ENCODE data around the gene DIAPH1. TPM values are rescaled to one million over a fixed set of nuclear protein-coding genes. Genes with fewer than 3 reads are reported as not detected.
A peak's percentile ranks its signal among the peaks of the same experiment; 100 is the strongest.
"Not testable (repeated sequence)": the region's sequence is repeated elsewhere in the genome, so short reads cannot be mapped to it uniquely, and the experiment has no call there.

Gene DIAPH1
- total RNA-seq, 2 donors from 2014 or later = 104 to 106 TPM

DNA sequence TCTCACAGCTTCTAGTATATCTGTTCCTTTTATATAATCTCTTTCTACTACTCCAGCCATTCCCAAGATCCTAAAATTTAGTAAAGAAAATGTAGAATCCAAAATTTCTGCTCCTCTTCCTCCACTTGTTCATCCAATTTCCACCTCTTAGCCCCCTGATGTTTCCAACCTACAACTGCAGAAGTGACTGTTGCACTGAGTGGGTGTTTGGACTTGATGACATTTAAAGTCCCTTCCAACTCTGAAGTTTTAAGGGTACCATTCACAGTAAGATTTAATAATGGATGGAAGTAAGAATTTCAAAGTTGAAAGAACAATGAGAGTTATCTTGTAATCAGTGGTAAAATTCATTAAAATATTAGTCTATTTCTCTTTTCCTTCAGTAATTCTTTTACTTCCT, 5.5 kb downstream of the DIAPH1 start:
- no peak overlapping the region for H3K27ac Mint-ChIP-seq
- no peak overlapping the region for H3K4me3 Mint-ChIP-seq
- no peaks in the 10 kb centered on the region for H3K9me3 ChIP-seq (ENCODE audit: control insufficient read depth, low read length)
- H3K27ac ChIP-seq (ENCODE audit: low read depth, low read length) = no peak overlapping the region
- H3K4me3 ChIP-seq (ENCODE audit: low read length) = peak overlapping the region; percentile 30
- no peaks in the 10 kb centered on the region for H3K9me3 Mint-ChIP-seq
- DNase-seq = no peak
- H3K4me1 Mint-ChIP-seq = peaks cover 48% of the 10 kb centered on the region
- peaks cover 9% of the 10 kb centered on the region for H3K4me1 ChIP-seq (ENCODE audit: control insufficient read depth, insufficient read depth, low read length)
- H3K27me3 Mint-ChIP-seq (ENCODE audit: insufficient read depth) = no peaks in the 10 kb centered on the region
- TF ChIP-seq, protein P1, sequence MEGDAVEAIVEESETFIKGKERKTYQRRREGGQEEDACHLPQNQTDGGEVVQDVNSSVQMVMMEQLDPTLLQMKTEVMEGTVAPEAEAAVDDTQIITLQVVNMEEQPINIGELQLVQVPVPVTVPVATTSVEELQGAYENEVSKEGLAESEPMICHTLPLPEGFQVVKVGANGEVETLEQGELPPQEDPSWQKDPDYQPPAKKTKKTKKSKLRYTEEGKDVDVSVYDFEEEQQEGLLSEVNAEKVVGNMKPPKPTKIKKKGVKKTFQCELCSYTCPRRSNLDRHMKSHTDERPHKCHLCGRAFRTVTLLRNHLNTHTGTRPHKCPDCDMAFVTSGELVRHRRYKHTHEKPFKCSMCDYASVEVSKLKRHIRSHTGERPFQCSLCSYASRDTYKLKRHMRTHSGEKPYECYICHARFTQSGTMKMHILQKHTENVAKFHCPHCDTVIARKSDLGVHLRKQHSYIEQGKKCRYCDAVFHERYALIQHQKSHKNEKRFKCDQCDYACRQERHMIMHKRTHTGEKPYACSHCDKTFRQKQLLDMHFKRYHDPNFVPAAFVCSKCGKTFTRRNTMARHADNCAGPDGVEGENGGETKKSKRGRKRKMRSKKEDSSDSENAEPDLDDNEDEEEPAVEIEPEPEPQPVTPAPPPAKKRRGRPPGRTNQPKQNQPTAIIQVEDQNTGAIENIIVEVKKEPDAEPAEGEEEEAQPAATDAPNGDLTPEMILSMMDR (conservative IDR thresholded peaks at IDR 0.05) = peak; percentile 16
- H3K27me3 ChIP-seq (ENCODE audit: control insufficient read depth, insufficient read depth, low read length, poor library complexity, severe bottlenecking) = no peaks in the 10 kb centered on the region
- H3K36me3 Mint-ChIP-seq (ENCODE audit: low read depth) = peaks cover 18% of the 10 kb centered on the region
- H3K36me3 ChIP-seq (ENCODE audit: control insufficient read depth, insufficient read depth, low read length) = peaks cover 16% of the 10 kb centered on the region
- H3K9ac ChIP-seq (ENCODE audit: extremely low read depth, low read length, poor library complexity, severe bottlenecking) = no peak overlapping the region

DNA sequence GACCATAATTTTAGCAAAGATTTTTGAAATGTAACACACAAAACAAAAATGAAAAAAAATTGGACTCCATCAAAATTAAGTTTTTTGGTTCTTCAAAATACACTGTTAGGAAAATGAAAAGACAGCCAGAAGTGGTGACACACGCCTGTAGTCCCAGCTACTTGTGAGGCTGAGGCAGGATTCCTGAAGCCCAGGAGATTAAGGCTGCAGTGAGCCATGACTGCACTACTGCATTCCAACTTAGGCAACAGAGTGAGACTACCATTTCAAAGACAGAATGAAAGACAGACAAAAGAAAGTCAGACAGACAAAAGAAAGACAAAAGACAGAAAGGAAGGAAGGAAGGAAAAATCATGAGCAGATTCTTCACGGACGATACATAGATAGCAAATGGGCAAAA, 7.5 kb downstream of the DIAPH1 start:
- Histone ChIP-seq H3K27me3 (ENCODE audit: control insufficient read depth, insufficient read depth, low read length, poor library complexity, severe bottlenecking) (no peaks in the 10 kb centered on the region), H3K27ac (ENCODE audit: low read depth, low read length) (no peak overlapping the region), H3K36me3 (ENCODE audit: control insufficient read depth, insufficient read depth, low read length) (peaks cover 24% of the 10 kb centered on the region), H3K4me3 (ENCODE audit: low read length) (no peak overlapping the region), H3K4me1 (ENCODE audit: control insufficient read depth, insufficient read depth, low read length) (peaks cover 9% of the 10 kb centered on the region), H3K9ac (ENCODE audit: extremely low read depth, low read length, poor library complexity, severe bottlenecking) (no peak overlapping the region), H3K9me3 (ENCODE audit: control insufficient read depth, low read length) (no peaks in the 10 kb centered on the region)
- Mint-ChIP-seq H3K4me3 (no peak overlapping the region), H3K4me1 (peaks cover 33% of the 10 kb centered on the region), H3K36me3 (ENCODE audit: low read depth) (peaks cover 18% of the 10 kb centered on the region), H3K27me3 (ENCODE audit: insufficient read depth) (no peaks in the 10 kb centered on the region), H3K27ac (peak overlapping the region; percentile 30), H3K9me3 (no peaks in the 10 kb centered on the region)
- no peak for DNase-seq
- TF ChIP-seq, protein P1 (conservative IDR thresholded peaks at IDR 0.05) = no peak
- 91 to 97% methylated on average over 3 of the region's 3 CpGs for WGBS, 2 experiments (ENCODE audit: insufficient coverage in 1 of 2, insufficient read length in 1 of 2)

DNA sequence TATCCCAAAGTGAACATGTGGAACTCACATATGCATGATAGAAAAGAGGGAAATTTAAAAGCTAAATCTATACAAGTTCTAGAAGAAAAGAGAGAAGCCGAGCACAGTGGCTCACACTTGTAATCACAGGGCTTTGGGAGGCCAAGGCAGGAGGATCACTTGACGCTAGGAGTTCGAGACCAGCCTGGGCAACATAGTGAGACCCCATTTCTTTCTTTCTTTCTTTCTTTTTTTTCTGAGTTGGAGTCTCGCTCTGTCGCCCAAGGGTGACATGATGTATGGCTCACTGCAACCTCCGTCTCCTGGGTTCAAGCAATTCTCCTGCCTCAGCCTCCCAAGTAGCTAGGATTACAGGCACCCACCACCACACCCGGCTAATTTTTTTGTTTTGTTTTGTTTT, 8.9 kb downstream of the DIAPH1 start:
- 90 to 94% methylated on average over 3 to 7 of the region's 7 CpGs for WGBS, 2 experiments (ENCODE audit: insufficient coverage in 1 of 2, insufficient read length in 1 of 2)
- not testable (repeated sequence) for H3K27me3 Mint-ChIP-seq (ENCODE audit: insufficient read depth)

DNA sequence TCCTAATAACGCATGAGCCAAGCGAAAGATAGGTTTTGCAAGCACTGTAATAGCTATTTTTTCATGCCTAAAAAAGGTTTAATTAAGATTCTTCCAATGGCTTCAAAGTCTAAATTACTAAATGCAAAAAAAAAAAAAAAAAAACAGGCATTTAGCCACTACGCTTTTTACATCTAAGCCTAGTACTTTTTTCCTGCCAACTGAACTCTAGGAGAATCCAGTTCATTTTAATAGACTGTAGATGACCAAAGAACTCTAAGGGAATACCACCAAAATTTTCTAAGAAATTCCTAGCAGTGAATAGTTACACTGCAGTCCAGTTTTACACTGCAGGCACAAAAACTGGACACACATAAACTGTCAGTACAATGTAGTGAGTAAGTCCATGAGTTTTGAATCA, 9.8 kb downstream of the DIAPH1 start:
- H3K4me3 Mint-ChIP-seq = no peak overlapping the region
- TF ChIP-seq, protein P1 (conservative IDR thresholded peaks at IDR 0.05) = no peak
- DNase-seq = no peak
- H3K4me1 ChIP-seq (ENCODE audit: control insufficient read depth, insufficient read depth, low read length) = peaks cover 6% of the 10 kb centered on the region
- no peaks in the 10 kb centered on the region for H3K27me3 ChIP-seq (ENCODE audit: control insufficient read depth, insufficient read depth, low read length, poor library complexity, severe bottlenecking)
- peaks cover 19% of the 10 kb centered on the region for H3K36me3 ChIP-seq (ENCODE audit: control insufficient read depth, insufficient read depth, low read length)
- peaks cover 34% of the 10 kb centered on the region for H3K4me1 Mint-ChIP-seq
- H3K9me3 Mint-ChIP-seq = no peaks in the 10 kb centered on the region
- H3K9me3 ChIP-seq (ENCODE audit: control insufficient read depth, low read length) = no peaks in the 10 kb centered on the region
- H3K36me3 Mint-ChIP-seq (ENCODE audit: low read depth) = peaks cover 13% of the 10 kb centered on the region
- no peak overlapping the region for H3K9ac ChIP-seq (ENCODE audit: extremely low read depth, low read length, poor library complexity, severe bottlenecking)
- no peak overlapping the region for H3K27ac ChIP-seq (ENCODE audit: low read depth, low read length)
- H3K27me3 Mint-ChIP-seq (ENCODE audit: insufficient read depth) = no peaks in the 10 kb centered on the region
- 94 to 100% methylated on average over 2 to 3 of the region's 3 CpGs for WGBS, 2 experiments (ENCODE audit: insufficient coverage in 1 of 2, insufficient read length in 1 of 2)
- H3K27ac Mint-ChIP-seq = no peak overlapping the region
- H3K4me3 ChIP-seq (ENCODE audit: low read length) = no peak overlapping the region

More for the DNA sequence above, 8.9 kb downstream of the DIAPH1 start:
- H3K4me3 Mint-ChIP-seq; H3K4me1 ChIP-seq (ENCODE audit: control insufficient read depth, insufficient read depth, low read length); H3K4me3 ChIP-seq (ENCODE audit: low read length); H3K27ac ChIP-seq (ENCODE audit: low read depth, low read length); H3K9me3 Mint-ChIP-seq; DNase-seq; H3K9ac ChIP-seq (ENCODE audit: extremely low read depth, low read length, poor library complexity, severe bottlenecking); H3K27ac Mint-ChIP-seq; H3K27me3 ChIP-seq (ENCODE audit: control insufficient read depth, insufficient read depth, low read length, poor library complexity, severe bottlenecking); H3K9me3 ChIP-seq (ENCODE audit: control insufficient read depth, low read length): not testable (repeated sequence)
- Mint-ChIP-seq H3K4me1 (peaks cover 36% of the 10 kb centered on the region), H3K36me3 (ENCODE audit: low read depth) (peaks cover 13% of the 10 kb centered on the region)
- H3K36me3 ChIP-seq (ENCODE audit: control insufficient read depth, insufficient read depth, low read length) = peaks cover 19% of the 10 kb centered on the region
